ENCODE results near the gene LLGL1.

DNA sequence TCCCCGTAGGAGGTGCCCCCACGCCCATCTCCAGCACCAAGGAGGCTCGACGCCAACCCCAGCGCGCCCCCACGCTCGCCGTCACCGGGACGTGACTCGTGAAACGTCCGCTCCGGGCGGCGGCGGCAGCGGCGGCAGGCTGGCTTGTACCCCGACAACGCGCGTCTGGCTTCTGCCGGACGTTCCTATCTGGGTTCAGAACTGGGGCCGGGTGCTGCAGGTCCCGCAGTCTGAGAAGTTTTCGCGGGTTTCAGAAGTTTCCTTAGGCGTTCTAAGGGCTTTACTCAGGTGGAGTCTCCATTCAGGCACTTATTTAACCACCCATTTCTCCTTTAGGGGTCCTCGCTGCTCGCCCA lies 42.5 kb upstream of the LLGL1 start:
- TF ChIP-seq POLR2AphosphoS5 (IDR thresholded peaks at IDR 0.05) = peak in 1 of 3 donors; percentile 34
- TF ChIP-seq POLR2A (IDR thresholded peaks at IDR 0.05) = peak; percentile 69
- TF ChIP-seq, protein P1, sequence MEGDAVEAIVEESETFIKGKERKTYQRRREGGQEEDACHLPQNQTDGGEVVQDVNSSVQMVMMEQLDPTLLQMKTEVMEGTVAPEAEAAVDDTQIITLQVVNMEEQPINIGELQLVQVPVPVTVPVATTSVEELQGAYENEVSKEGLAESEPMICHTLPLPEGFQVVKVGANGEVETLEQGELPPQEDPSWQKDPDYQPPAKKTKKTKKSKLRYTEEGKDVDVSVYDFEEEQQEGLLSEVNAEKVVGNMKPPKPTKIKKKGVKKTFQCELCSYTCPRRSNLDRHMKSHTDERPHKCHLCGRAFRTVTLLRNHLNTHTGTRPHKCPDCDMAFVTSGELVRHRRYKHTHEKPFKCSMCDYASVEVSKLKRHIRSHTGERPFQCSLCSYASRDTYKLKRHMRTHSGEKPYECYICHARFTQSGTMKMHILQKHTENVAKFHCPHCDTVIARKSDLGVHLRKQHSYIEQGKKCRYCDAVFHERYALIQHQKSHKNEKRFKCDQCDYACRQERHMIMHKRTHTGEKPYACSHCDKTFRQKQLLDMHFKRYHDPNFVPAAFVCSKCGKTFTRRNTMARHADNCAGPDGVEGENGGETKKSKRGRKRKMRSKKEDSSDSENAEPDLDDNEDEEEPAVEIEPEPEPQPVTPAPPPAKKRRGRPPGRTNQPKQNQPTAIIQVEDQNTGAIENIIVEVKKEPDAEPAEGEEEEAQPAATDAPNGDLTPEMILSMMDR (IDR thresholded peaks at IDR 0.05) = no peak
- TF ChIP-seq EP300 (IDR thresholded peaks at IDR 0.05; ENCODE audit: low read depth) = no peak

All from transverse colon (tissue), 4 donors.